IMR-90 (cell line): ENCODE results near the gene CD34. TPM values are rescaled to one million over a fixed set of nuclear protein-coding genes. Genes with fewer than 3 reads are reported as not detected.

Experiments
- ATAC-seq: fragments of 200-7000 bp; cut with Tn5 transposase; 2 replicates; pipeline ENCODE4 v1.9.1; 2020; ENCODE audit warnings: low read depth, mild to moderate bottlenecking, moderate library complexity
- BruUV-seq: library from RNA; stranded (reverse); fragments of 400-500 nt; replicated peaks from 2 replicates; lab custom pipeline; 2021; lab: Mats Ljungman, UMichigan
- CTCF ChIA-PET: fragments of 300-600 bp; formaldehyde crosslinking; extraction: SDS; loops from one replicate; lab custom pipeline; 2021; ENCODE audit warnings: antibody characterized with exemption; lab: Yijun Ruan, JAX
- POLR2A ChIA-PET: fragments of 300-600 bp; sonication (Branson Sonifier 250); formaldehyde crosslinking; loops from one replicate; lab custom pipeline; 2022; ENCODE audit warnings: antibody characterized with exemption; ENCODE audit not compliant: unreplicated experiment; lab: Charles Lee
- DNase-seq: peaks from one replicate; pipeline ENCODE4 v3.0.0; 2013
- H2AFZ ChIP-seq: replicated peaks from 2 replicates; pipeline ENCODE3; 2013; ENCODE audit warnings: low read length, mild to moderate bottlenecking; ENCODE audit not compliant: poor library complexity
- H2AK5ac ChIP-seq: 2 replicates; pipeline ENCODE4 v1.6.1; 2013; ENCODE audit warnings: low read depth, low read length, inconsistent platforms
- H2AK9ac ChIP-seq: replicated peaks from 2 replicates; pipeline ENCODE3; 2013; ENCODE audit warnings: mild to moderate bottlenecking, low read depth, low read length, moderate library complexity; ENCODE audit not compliant: poor library complexity
- H2BK120ac ChIP-seq: 2 replicates; pipeline ENCODE4 v1.6.1; 2013; ENCODE audit warnings: low read depth, low read length, inconsistent platforms
- H2BK15ac ChIP-seq: 3 replicates; pipeline ENCODE4 v1.6.1; 2013; ENCODE audit warnings: low read depth, low read length, inconsistent platforms
- H2BK20ac ChIP-seq: 2 replicates; pipeline ENCODE4 v1.6.1; 2013; ENCODE audit warnings: low read depth, mild to moderate bottlenecking, inconsistent platforms, low read length, moderate library complexity
- H2BK5ac ChIP-seq: 2 replicates; pipeline ENCODE4 v1.6.1; 2013; ENCODE audit warnings: mild to moderate bottlenecking, low read depth, low read length, inconsistent platforms; ENCODE audit not compliant: poor library complexity, severe bottlenecking
- H3K14ac ChIP-seq: replicated peaks from 2 replicates; pipeline ENCODE4 v1.6.1; 2013; ENCODE audit warnings: low read depth, low read length, inconsistent platforms
- H3K18ac ChIP-seq: 2 replicates; pipeline ENCODE4 v1.6.1; 2013; ENCODE audit warnings: low read depth, low read length, control low read depth
- H3K23ac ChIP-seq: 2 replicates; pipeline ENCODE4 v1.6.1; 2013; ENCODE audit warnings: low read depth, low read length, inconsistent platforms
- H3K27ac ChIP-seq: 2 replicates; pipeline ENCODE4 v1.5.1; 2013; ENCODE audit warnings: mild to moderate bottlenecking, control low read depth, low read length; ENCODE audit not compliant: insufficient read depth
- H3K27me3 ChIP-seq: 2 replicates; pipeline ENCODE4 v1.6.1; 2013; ENCODE audit warnings: low read length; ENCODE audit not compliant: control insufficient read depth, insufficient read depth
- H3K36me3 ChIP-seq: 2 replicates; pipeline ENCODE4 v1.6.1; 2013; ENCODE audit warnings: low read length, mixed read lengths; ENCODE audit not compliant: control insufficient read depth, insufficient read depth
- H3K4ac ChIP-seq: 2 replicates; pipeline ENCODE4 v1.6.1; 2013; ENCODE audit warnings: low read depth, low read length, inconsistent platforms
- H3K4me1 ChIP-seq: 2 replicates; pipeline ENCODE4 v1.6.1; 2013; ENCODE audit warnings: low read length, mixed read lengths; ENCODE audit not compliant: control insufficient read depth, insufficient read depth
- H3K4me2 ChIP-seq: 2 replicates; pipeline ENCODE4 v1.6.1; 2013; ENCODE audit warnings: low read depth, mild to moderate bottlenecking, control low read depth, low read length, moderate library complexity
- H3K4me3 ChIP-seq: 2 replicates; pipeline ENCODE4 v1.5.1; 2013; ENCODE audit warnings: low read depth, mild to moderate bottlenecking, control low read depth, low read length, moderate library complexity; ENCODE audit not compliant: insufficient read depth
- H3K56ac ChIP-seq: 2 replicates; pipeline ENCODE4 v1.6.1; 2013; ENCODE audit warnings: low read length, inconsistent platforms; ENCODE audit not compliant: insufficient read depth; ENCODE audit errors: extremely low read depth
- H3K79me1 ChIP-seq, 2 experiments: 2 replicates each; pipeline ENCODE4 v1.6.1; 2013; ENCODE audit warnings: low read length in 2 of 2, inconsistent platforms in 1 of 2, low read depth in 1 of 2
- H3K9ac ChIP-seq: 2 replicates; pipeline ENCODE4 v1.6.1; 2013; ENCODE audit warnings: low read depth, low read length, control low read depth
- H3K9me1 ChIP-seq: 2 replicates; pipeline ENCODE4 v1.6.1; 2013; ENCODE audit warnings: low read length, inconsistent platforms; ENCODE audit not compliant: insufficient read depth
- H3K9me3 ChIP-seq: 2 replicates; pipeline ENCODE4 v1.6.1; 2013; ENCODE audit warnings: low read length; ENCODE audit not compliant: control insufficient read depth, insufficient read depth
- H4K20me1 ChIP-seq: 2 replicates; pipeline ENCODE4 v1.6.1; 2013; ENCODE audit warnings: low read length, inconsistent platforms; ENCODE audit not compliant: insufficient read depth
- H4K5ac ChIP-seq: 2 replicates; pipeline ENCODE4 v1.6.1; 2013; ENCODE audit warnings: mild to moderate bottlenecking, low read depth, low read length, control low read depth
- H4K8ac ChIP-seq, 2 experiments: 2 replicates each; pipeline ENCODE4 v1.6.1; 2013; ENCODE audit warnings: low read depth in 2 of 2, low read length in 2 of 2, control low read depth in 1 of 2, inconsistent platforms in 1 of 2
- H4K91ac ChIP-seq: 2 replicates; pipeline ENCODE4 v1.6.1; 2013; ENCODE audit warnings: low read depth, low read length, inconsistent platforms; ENCODE audit not compliant: insufficient read depth
- BHLHE40 ChIP-seq: fragments of 150-350 bp; IDR thresholded peaks from 2 replicates; pipeline ENCODE4 v1.6.1; 2016; ENCODE audit warnings: mild to moderate bottlenecking, low read depth, low read length
- CEBPB ChIP-seq: IDR thresholded peaks from 2 replicates; pipeline ENCODE4 v1.6.1; 2012; ENCODE audit warnings: low read depth, low read length, improper control_type of control experiment
- CHD1 ChIP-seq: IDR thresholded peaks from 2 replicates; pipeline ENCODE4 v1.6.1; 2012; ENCODE audit warnings: low read depth, low read length, improper control_type of control experiment
- CTCF ChIP-seq: conservative IDR thresholded peaks from 2 replicates; pipeline ENCODE4 v1.5.1; 2012; ENCODE audit warnings: mild to moderate bottlenecking, low read depth, low read length, improper control_type of control experiment
- ELK1 ChIP-seq: fragments of 150-350 bp; IDR thresholded peaks from 2 replicates; pipeline ENCODE4 v1.6.1; 2016; ENCODE audit warnings: low read depth, mild to moderate bottlenecking, low read length, moderate library complexity, borderline replicate concordance
- FOS ChIP-seq: fragments of 150-350 bp; IDR thresholded peaks from 2 replicates; pipeline ENCODE4 v1.6.1; 2016; ENCODE audit warnings: low read depth, low read length
- MAFK ChIP-seq: IDR thresholded peaks from 2 replicates; pipeline ENCODE4 v1.6.1; 2012; ENCODE audit warnings: low read depth, low read length, improper control_type of control experiment
- MAZ ChIP-seq: IDR thresholded peaks from 2 replicates; pipeline ENCODE4 v1.6.1; 2012; ENCODE audit warnings: low read depth, mild to moderate bottlenecking, low read length, improper control_type of control experiment, moderate library complexity, borderline replicate concordance
- MXI1 ChIP-seq: IDR thresholded peaks from 2 replicates; pipeline ENCODE4 v1.6.1; 2012; ENCODE audit warnings: low read depth, mild to moderate bottlenecking, low read length, moderate library complexity, borderline replicate concordance
- NFE2L2 ChIP-seq: fragments of 150-350 bp; IDR thresholded peaks from 2 replicates; pipeline ENCODE4 v1.6.1; 2016; ENCODE audit warnings: low read depth, mild to moderate bottlenecking, low read length
- POLR2A ChIP-seq: IDR thresholded peaks from 2 replicates; pipeline ENCODE4 v1.6.1; 2012; ENCODE audit warnings: mild to moderate bottlenecking, low read depth, low read length
- RAD21 ChIP-seq: IDR thresholded peaks from 2 replicates; pipeline ENCODE4 v1.6.1; 2012; ENCODE audit warnings: low read length, improper control_type of control experiment
- RCOR1 ChIP-seq: IDR thresholded peaks from 2 replicates; pipeline ENCODE4 v1.6.1; 2012; ENCODE audit warnings: mild to moderate bottlenecking, low read length, improper control_type of control experiment; ENCODE audit not compliant: insufficient replicate concordance
- RFX5 ChIP-seq: IDR thresholded peaks from 2 replicates; pipeline ENCODE4 v1.8.0; 2012; ENCODE audit warnings: low read depth, mild to moderate bottlenecking, low read length, moderate library complexity
- SMC3 ChIP-seq: fragments of 150-350 bp; IDR thresholded peaks from 2 replicates; pipeline ENCODE4 v1.6.1; 2016; ENCODE audit warnings: low read depth, mild to moderate bottlenecking, antibody characterized with exemption, low read length, moderate library complexity
- USF2 ChIP-seq: fragments of 150-350 bp; IDR thresholded peaks from 2 replicates; pipeline ENCODE4 v1.6.1; 2017; ENCODE audit warnings: mild to moderate bottlenecking, antibody characterized with exemption, low read length, low read depth
- WGBS, 2 experiments: methylation state at CpG; one replicate each; pipeline versions ENCODE4 v1.1.5 to v1.1.7; 2013; ENCODE audit warnings: missing lambda C conversion rate in 2 of 2; ENCODE audit not compliant: insufficient read length in 1 of 2; ENCODE audit errors: extremely low coverage in 2 of 2; 5-methylcytosine and 5-hydroxymethylcytosine counted together
- dilution Hi-C: fragments of 300-500 bp; cut with HindIII; formaldehyde crosslinking; loops from one replicate; pipeline ENCODE4 v1.14.3; 2018; ENCODE audit warnings: low sequenced_read_pairs; ENCODE audit not compliant: unreplicated experiment
- in situ Hi-C: fragments of 300-500 bp; cut with MboI; formaldehyde crosslinking; loops from 3 replicates; pipeline ENCODE4 v1.14.3; 2019; ENCODE audit warnings: low sequenced_read_pairs, inconsistent platforms, mixed read lengths
- intact Hi-C: fragments of 100-400 bp; cut with micrococcal nuclease; formaldehyde crosslinking; loops from 2 replicates; pipeline ENCODE4 v1.10.0; 2022
- polyA plus RNA-seq, 3 experiments: library from polyadenylated mRNA; depleted of rRNA; stranded (reverse); fragments of >200 nt; gene quantifications; 2 replicates each; pipeline ENCODE4 v1.2.3, GENCODE V29; 2012; ENCODE audit warnings: low replicate concordance in 1 of 3
- total RNA-seq: library from RNA; depleted of rRNA; stranded (reverse); fragments of >200 nt; gene quantifications from 2 replicates; pipeline ENCODE4 v1.2.3, GENCODE V29; 2012

Gene CD34
- total and polyA plus RNA-seq, 2 of the 4 experiments (the other 2 are of a cell fraction): 0.14 TPM; not detected in 1

GRCh38 chr1:207913951-207914350 lies 3.0 kb upstream of the CD34 start:
- dilution Hi-C loops: no loop called here
- Histone ChIP-seq H2BK15ac (no peak overlapping the region), H3K36me3 (no peaks in the 10 kb centered on the region), H2AK5ac (no peak overlapping the region), H2BK5ac (no peak overlapping the region), H3K18ac (no peak overlapping the region), H3K4ac (no peak overlapping the region), H4K5ac (no peak overlapping the region), H3K9ac (no peak overlapping the region), H3K27ac (no peak overlapping the region), H3K56ac (no peak overlapping the region), H4K91ac (no peak overlapping the region), H3K9me1 (no peaks in the 10 kb centered on the region), H3K79me1 (no peaks in the 10 kb centered on the region), H2BK120ac (no peak overlapping the region), H3K4me1 (no peaks in the 10 kb centered on the region), H3K4me2 (no peak overlapping the region), H3K27me3 (peaks cover 22% of the 10 kb centered on the region), H2AK9ac (no peak overlapping the region), H3K9me3 (no peaks in the 10 kb centered on the region), H4K8ac (no peak overlapping the region), H2AFZ (no peak overlapping the region), H4K20me1 (no peaks in the 10 kb centered on the region), H3K23ac (no peak overlapping the region), H3K4me3 (no peak overlapping the region), H3K14ac (no peak overlapping the region), H2BK20ac (no peak overlapping the region)
- no TSS peak for BruUV-seq
- in situ Hi-C loops: no loop called here
- TF ChIP-seq ELK1 (no peak), RAD21 (no peak), POLR2A (no peak), USF2 (no peak), MAZ (no peak), FOS (no peak), MAFK (no peak), BHLHE40 (no peak), NFE2L2 (no peak), CHD1 (no peak), CTCF (no peak), RCOR1 (no peak), RFX5 (no peak), MXI1 (no peak), CEBPB (no peak), SMC3 (no peak)
- DNase-seq: no peak
- ChIA-PET POLR2A (no interaction called here), CTCF (no interaction called here)
- no peak for ATAC-seq
- no CpG with 5 or more reads among the region's 1 CpG for WGBS, 2 experiments
- intact Hi-C loops: no loop called here
